Natural killer cell treated with Interleukin-12 subunit alpha and Interleukin-12 subunit beta and Interleukin-15 and Interleukin-18, amount 100 ng/mL, for 72 hours (primary cell): Measurements from ENCODE around the gene HHIP. TPM values are rescaled to one million over a fixed set of nuclear protein-coding genes. Genes with fewer than 3 reads are reported as not detected.

Experiments used
- ATAC-seq, 2 donors: fragments of 150-1000 bp; cut with Tn5 transposase in 1 of 2; sonication (Bioruptor Pico), chemical (Tn5 transposase) in 1 of 2; 2 replicates each; pipeline ENCODE4 v1.10.0; 2021
- DNase-seq: peaks from one replicate; pipeline ENCODE4 v3.0.0; 2022; ENCODE audit warnings: low spot score
- H3K27ac Mint-ChIP-seq, 2 donors: 1 replicate in 1 of 2; 2 replicates in 1 of 2; pipeline ENCODE4 v1.8.0; 2022; ENCODE audit warnings: mixed read lengths in 2 of 2, mild to moderate bottlenecking in 1 of 2, moderate library complexity in 1 of 2
- H3K27me3 Mint-ChIP-seq, 2 donors: 1 replicate in 1 of 2; 2 replicates in 1 of 2; pipeline ENCODE4 v1.8.0; 2022; ENCODE audit warnings: mixed read lengths in 2 of 2
- H3K36me3 Mint-ChIP-seq: one replicate; pipeline ENCODE4 v1.8.0; 2022; ENCODE audit warnings: mixed read lengths
- H3K4me1 Mint-ChIP-seq, 2 donors: 1 replicate in 1 of 2; 2 replicates in 1 of 2; pipeline ENCODE4 v1.8.0; 2022; ENCODE audit warnings: low read depth in 2 of 2, mixed read lengths in 2 of 2, mild to moderate bottlenecking in 1 of 2
- H3K4me3 Mint-ChIP-seq: one replicate; pipeline ENCODE4 v1.8.0; 2022; ENCODE audit warnings: mixed read lengths
- H3K9me3 Mint-ChIP-seq: 2 replicates; pipeline ENCODE4 v1.8.0; 2022; ENCODE audit warnings: mixed read lengths
- total RNA-seq, 2 donors: library from RNA; stranded (reverse); gene quantifications; one replicate each; pipeline ENCODE4 v1.2.3, GENCODE V29; 2022

The HHIP gene
- total RNA-seq, 2 donors from 2014 or later, result not detected

- DNase-seq, result no peak
- Mint-ChIP-seq H3K9me3 (no peaks in the 10 kb centered on the region), H3K4me1 (peaks cover 0 to 4% of the 10 kb centered on the region in 2 donors), H3K27me3 (peaks cover 0 to 5% of the 10 kb centered on the region in 2 donors), H3K27ac (no peak overlapping the region), H3K4me3 (no peak overlapping the region), H3K36me3 (no peaks in the 10 kb centered on the region)
- ATAC-seq, result no peak
Measured at GRCh38 chr4:144667500-144667899, 21.5 kb downstream of the HHIP start.

DNA sequence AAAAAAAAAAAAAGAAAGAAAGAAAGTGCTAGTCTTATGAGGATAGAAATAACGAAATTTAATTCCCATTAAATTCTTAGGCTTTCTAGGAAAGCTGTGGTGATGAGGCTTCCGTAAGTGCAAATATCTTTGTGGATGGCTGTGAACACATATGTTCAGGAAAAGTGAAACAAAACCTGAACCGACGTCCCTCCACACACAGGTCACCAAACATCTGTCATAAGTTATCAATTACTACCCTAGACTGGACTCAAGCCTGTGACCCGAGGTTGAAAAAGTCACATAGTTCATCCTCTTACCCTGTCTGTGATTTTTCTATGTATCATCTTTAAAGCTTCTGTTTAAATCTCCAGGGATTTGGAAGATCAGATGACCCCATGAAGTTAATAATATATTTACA is 24.8 kb downstream of the HHIP start:
- ATAC-seq, result no peak
- H3K4me1 Mint-ChIP-seq, result no peaks in the 10 kb centered on the region

GRCh38 chr4:144674711-144675110 is 28.8 kb downstream of the HHIP start:
- Mint-ChIP-seq H3K4me1 (no peaks in the 10 kb centered on the region), H3K27me3 (no peaks in the 10 kb centered on the region), H3K4me3 (no peak overlapping the region), H3K9me3 (no peaks in the 10 kb centered on the region), H3K27ac (no peak overlapping the region), H3K36me3 (no peaks in the 10 kb centered on the region)
- ATAC-seq, result no peak
- DNase-seq, result no peak

More for the DNA sequence above, 24.8 kb downstream of the HHIP start:
- Mint-ChIP-seq H3K36me3 (no peaks in the 10 kb centered on the region), H3K27me3 (peaks cover 0 to 5% of the 10 kb centered on the region in 2 donors), H3K4me3 (no peak overlapping the region), H3K9me3 (no peaks in the 10 kb centered on the region), H3K27ac (no peak overlapping the region)
- no peak for DNase-seq

- Mint-ChIP-seq H3K27me3 (no peaks in the 10 kb centered on the region), H3K4me1 (no peaks in the 10 kb centered on the region)
Measured at GRCh38 chr4:144681806-144682205, 35.9 kb downstream of the HHIP start.

GRCh38 chr4:144683516-144683915 is 37.6 kb downstream of the HHIP start:
- Mint-ChIP-seq H3K27me3 (no peaks in the 10 kb centered on the region), H3K4me1 (no peaks in the 10 kb centered on the region), H3K27ac (no peak overlapping the region), H3K36me3 (no peaks in the 10 kb centered on the region), H3K4me3 (no peak overlapping the region), H3K9me3 (no peaks in the 10 kb centered on the region)
- ATAC-seq (no peak), DNase-seq (no peak)

More at GRCh38 chr4:144681806-144682205, 35.9 kb downstream of the HHIP start:
- Mint-ChIP-seq H3K27ac (no peak overlapping the region), H3K36me3 (no peaks in the 10 kb centered on the region), H3K9me3 (no peaks in the 10 kb centered on the region), H3K4me3 (no peak overlapping the region)
- no peak for ATAC-seq
- no peak for DNase-seq

GRCh38 chr4:144685911-144686310 is 40.0 kb downstream of the HHIP start:
- ATAC-seq, result no peak
- no peaks in the 10 kb centered on the region for H3K36me3 Mint-ChIP-seq
- peaks cover 3% of the 10 kb centered on the region for H3K9me3 Mint-ChIP-seq
- no peaks in the 10 kb centered on the region for H3K4me1 Mint-ChIP-seq
- H3K27me3 Mint-ChIP-seq, result no peaks in the 10 kb centered on the region
- no peak overlapping the region for H3K4me3 Mint-ChIP-seq
- no peak for DNase-seq
- no peak overlapping the region for H3K27ac Mint-ChIP-seq

GRCh38 chr4:144686921-144687320 is 41.0 kb downstream of the HHIP start:
- Mint-ChIP-seq H3K9me3 (peaks cover 3% of the 10 kb centered on the region), H3K4me3 (no peak overlapping the region), H3K27me3 (no peaks in the 10 kb centered on the region), H3K27ac (no peak overlapping the region), H3K36me3 (no peaks in the 10 kb centered on the region), H3K4me1 (no peaks in the 10 kb centered on the region)
- no peak for DNase-seq
- ATAC-seq, result no peak

- Mint-ChIP-seq H3K4me3 (no peak overlapping the region), H3K4me1 (no peaks in the 10 kb centered on the region), H3K36me3 (no peaks in the 10 kb centered on the region), H3K9me3 (peaks cover 6% of the 10 kb centered on the region), H3K27me3 (no peaks in the 10 kb centered on the region), H3K27ac (no peak overlapping the region)
- DNase-seq (no peak), ATAC-seq (no peak)
Measured at GRCh38 chr4:144687466-144687865, 41.5 kb downstream of the HHIP start.

- ATAC-seq, result no peak
- H3K4me3 Mint-ChIP-seq, result no peak overlapping the region
Measured at GRCh38 chr4:144688035-144688569, 42.1 kb downstream of the HHIP start.

GRCh38 chr4:144689125-144689524 is 43.2 kb downstream of the HHIP start:
- no peak for ATAC-seq
- H3K27ac Mint-ChIP-seq, result no peak overlapping the region
- H3K27me3 Mint-ChIP-seq, result no peaks in the 10 kb centered on the region
- H3K36me3 Mint-ChIP-seq, result no peaks in the 10 kb centered on the region
- no peaks in the 10 kb centered on the region for H3K4me1 Mint-ChIP-seq
- H3K9me3 Mint-ChIP-seq, result peaks cover 11% of the 10 kb centered on the region
- DNase-seq, result no peak
- H3K4me3 Mint-ChIP-seq, result no peak overlapping the region

More at GRCh38 chr4:144688035-144688569, 42.1 kb downstream of the HHIP start:
- peaks cover 11% of the 10 kb centered on the region for H3K9me3 Mint-ChIP-seq
- no peak overlapping the region for H3K27ac Mint-ChIP-seq
- H3K4me1 Mint-ChIP-seq, result no peaks in the 10 kb centered on the region
- no peak for DNase-seq
- H3K27me3 Mint-ChIP-seq, result no peaks in the 10 kb centered on the region
- H3K36me3 Mint-ChIP-seq, result no peaks in the 10 kb centered on the region

DNA sequence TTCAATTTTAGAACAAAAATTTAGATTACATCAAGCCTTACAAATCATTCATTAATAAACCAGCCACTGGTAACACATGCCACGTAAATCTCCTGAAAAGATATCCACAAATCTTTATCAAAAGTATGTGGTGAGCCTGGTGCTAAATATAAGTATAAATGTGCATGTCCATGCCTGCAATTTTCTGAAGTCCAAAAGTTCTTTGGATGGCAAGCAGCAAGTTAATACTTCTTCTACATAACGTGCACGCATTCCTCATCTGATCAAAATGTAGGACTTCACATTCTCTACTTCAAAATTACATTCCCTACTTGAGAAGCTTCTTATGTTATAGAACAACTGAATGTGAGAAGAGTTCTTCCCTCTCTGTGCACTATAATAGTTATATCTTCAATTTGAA is 49.8 kb downstream of the HHIP start:
- no peak overlapping the region for H3K4me3 Mint-ChIP-seq
- ATAC-seq, result no peak
- H3K27me3 Mint-ChIP-seq, result no peaks in the 10 kb centered on the region
- DNase-seq, result no peak
- H3K36me3 Mint-ChIP-seq, result no peaks in the 10 kb centered on the region
- no peak overlapping the region for H3K27ac Mint-ChIP-seq
- H3K9me3 Mint-ChIP-seq, result peaks cover 12% of the 10 kb centered on the region
- H3K4me1 Mint-ChIP-seq, result no peaks in the 10 kb centered on the region

GRCh38 chr4:144696376-144696775 is 50.4 kb downstream of the HHIP start:
- DNase-seq (no peak), ATAC-seq (no peak)
- Mint-ChIP-seq H3K27me3 (no peaks in the 10 kb centered on the region), H3K4me3 (no peak overlapping the region), H3K9me3 (peaks cover 12% of the 10 kb centered on the region), H3K36me3 (no peaks in the 10 kb centered on the region), H3K4me1 (no peaks in the 10 kb centered on the region), H3K27ac (no peak overlapping the region)

GRCh38 chr4:144699565-144699964 is 53.6 kb downstream of the HHIP start:
- H3K27me3 Mint-ChIP-seq, result no peaks in the 10 kb centered on the region
- ATAC-seq (no peak), DNase-seq (no peak)
- H3K4me1 Mint-ChIP-seq, result no peaks in the 10 kb centered on the region
- H3K27ac Mint-ChIP-seq, result no peak overlapping the region
- peaks cover 5% of the 10 kb centered on the region for H3K9me3 Mint-ChIP-seq
- no peaks in the 10 kb centered on the region for H3K36me3 Mint-ChIP-seq
- no peak overlapping the region for H3K4me3 Mint-ChIP-seq

- no peak for ATAC-seq
- Mint-ChIP-seq H3K27ac (no peak overlapping the region), H3K36me3 (no peaks in the 10 kb centered on the region), H3K4me3 (no peak overlapping the region), H3K4me1 (no peaks in the 10 kb centered on the region), H3K9me3 (peaks cover 5% of the 10 kb centered on the region), H3K27me3 (no peaks in the 10 kb centered on the region)
- DNase-seq, result no peak
Measured at GRCh38 chr4:144701683-144702233, 55.8 kb downstream of the HHIP start.

DNA sequence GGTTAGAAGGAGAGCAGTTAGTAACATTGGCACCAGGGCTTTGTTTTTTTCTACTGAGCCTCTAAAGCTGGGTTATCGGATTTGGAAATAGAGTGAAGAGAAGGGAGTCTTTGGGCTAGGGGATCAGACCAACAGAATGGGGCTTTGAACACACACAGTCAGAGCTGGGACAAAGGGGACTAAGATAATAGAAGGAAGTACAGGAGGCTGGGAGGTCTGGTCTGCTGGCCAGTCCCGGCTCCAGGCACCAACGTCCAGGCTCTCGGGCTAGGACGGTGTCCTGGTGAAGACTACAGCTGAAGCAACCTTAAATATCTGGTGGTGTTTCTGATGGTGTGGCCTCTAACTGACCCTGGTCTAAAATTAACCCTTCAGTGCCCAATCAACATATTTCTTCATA is 57.5 kb downstream of the HHIP start:
- peaks cover 5% of the 10 kb centered on the region for H3K9me3 Mint-ChIP-seq
- no peak for DNase-seq
- H3K27ac Mint-ChIP-seq, result no peak overlapping the region
- H3K4me1 Mint-ChIP-seq, result no peaks in the 10 kb centered on the region
- H3K4me3 Mint-ChIP-seq, result no peak overlapping the region
- no peaks in the 10 kb centered on the region for H3K36me3 Mint-ChIP-seq
- no peak for ATAC-seq
- no peaks in the 10 kb centered on the region for H3K27me3 Mint-ChIP-seq
